Mesodermal cell (in vitro differentiated cells): ENCODE results near the gene KLK5.

Source experiments
- H3K27ac ChIP-seq: 2 replicates; pipeline ENCODE4 v1.7.0; 2013; ENCODE audit warnings: mild to moderate bottlenecking, low read depth, low read length, moderate library complexity; ENCODE audit not compliant: severe bottlenecking
- H3K36me3 ChIP-seq: 2 replicates; pipeline ENCODE4 v1.7.1; 2013; ENCODE audit warnings: mild to moderate bottlenecking, low read length, moderate library complexity; ENCODE audit not compliant: control insufficient read depth, insufficient read depth
- H3K4me1 ChIP-seq: one replicate; pipeline ENCODE4 v1.7.1; 2013; ENCODE audit warnings: mild to moderate bottlenecking, low read length; ENCODE audit not compliant: insufficient read depth, control insufficient read depth, poor library complexity, severe bottlenecking
- H3K4me3 ChIP-seq: 2 replicates; pipeline ENCODE4 v1.7.0; 2013; ENCODE audit warnings: low read length, control low read depth, mild to moderate bottlenecking; ENCODE audit not compliant: insufficient read depth, poor library complexity, severe bottlenecking; ENCODE audit errors: extremely low read depth
- H3K9me3 ChIP-seq: 2 replicates; pipeline ENCODE4 v1.7.1; 2013; ENCODE audit warnings: mild to moderate bottlenecking, low read length, moderate library complexity; ENCODE audit not compliant: control insufficient read depth
- WGBS, 2 experiments: methylation state at CpG; one replicate each; pipeline ENCODE4 v1.1.5; 2013; ENCODE audit warnings: missing lambda C conversion rate in 2 of 2; ENCODE audit not compliant: insufficient coverage in 2 of 2; 5-methylcytosine and 5-hydroxymethylcytosine counted together

Gene KLK5

GRCh38 chr19:50969413-50969760, 16.5 kb upstream of the KLK5 start, which contains the start of gene KLK6:
Gene KLK6, minus strand, starts transcription at chr19:50969591. Its CDS starts 1,487 bp downstream, at chr19:50968104.
- Histone ChIP-seq H3K4me3 (no peak within 1 kb of the TSS), H3K4me1 (peaks cover 6% of the 10 kb centered on the region), H3K9me3 (no peaks in the 10 kb centered on the region), H3K27ac (no peak within 1 kb of the TSS), H3K36me3 (no peaks in the 10 kb centered on the region)
- 82 to 89% methylated on average over 17 to 19 of the region's 19 CpGs for WGBS, 2 experiments

DNA sequence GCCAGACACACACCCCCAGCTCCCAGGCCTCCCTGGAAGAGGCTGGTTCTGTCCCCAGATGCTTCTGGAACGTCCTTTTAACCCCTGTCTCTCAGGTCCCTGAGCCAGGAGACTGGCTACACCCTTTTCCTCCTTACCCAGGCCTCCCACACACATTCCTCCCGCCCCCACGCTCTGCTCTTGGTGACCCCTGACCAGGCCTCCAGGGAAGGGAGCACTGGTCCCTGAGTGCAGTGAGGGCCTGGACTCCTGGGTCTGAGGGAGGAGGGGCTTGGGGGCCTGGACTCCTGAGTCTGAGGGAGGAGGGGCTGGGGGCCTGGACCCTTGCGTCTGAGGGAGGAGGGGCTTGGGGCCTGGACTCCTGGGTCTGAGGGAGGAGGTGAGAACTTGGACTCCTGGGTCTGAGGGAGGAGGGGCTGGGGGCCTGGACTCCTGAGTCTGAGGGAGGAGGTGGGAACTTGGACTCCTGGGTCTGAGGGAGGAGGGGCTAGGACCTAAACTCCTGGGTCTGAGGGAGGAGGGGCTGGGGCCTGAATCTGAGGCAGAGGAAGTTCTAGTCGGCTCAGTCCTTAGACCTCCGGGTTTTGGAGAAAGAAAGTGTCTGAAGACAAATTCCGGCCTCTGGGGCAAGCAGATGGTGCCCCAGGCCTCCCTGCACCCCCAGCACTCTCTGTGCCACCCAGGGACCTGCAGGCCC, 16.0 kb upstream of the KLK5 start:
- H3K9me3 ChIP-seq: no peaks in the 10 kb centered on the region
- WGBS, 2 experiments: 66 to 85% methylated on average over 4 to 5 of the region's 7 CpGs
- H3K4me1 ChIP-seq: peaks cover 6% of the 10 kb centered on the region
- H3K27ac ChIP-seq: no peak overlapping the region
- no peaks in the 10 kb centered on the region for H3K36me3 ChIP-seq
- no peak overlapping the region for H3K4me3 ChIP-seq

- WGBS, 2 experiments: 66 to 69% methylated on average over 13 to 15 of the region's 20 CpGs
- Histone ChIP-seq H3K9me3 (no peaks in the 10 kb centered on the region), H3K4me3 (no peak overlapping the region), H3K36me3 (no peaks in the 10 kb centered on the region), H3K27ac (no peak overlapping the region), H3K4me1 (peaks cover 6% of the 10 kb centered on the region)
Observed at GRCh38 chr19:50967929-50968715, 15.3 kb upstream of the KLK5 start.

- no peaks in the 10 kb centered on the region for H3K9me3 ChIP-seq
- WGBS, 2 experiments: 100% methylated on average over 2 of the region's 3 CpGs; no CpG with 5 or more reads in 1 of the 2 experiments
- H3K4me1 ChIP-seq: peaks cover 6% of the 10 kb centered on the region
- H3K36me3 ChIP-seq: no peaks in the 10 kb centered on the region
- no peak overlapping the region for H3K27ac ChIP-seq
- no peak overlapping the region for H3K4me3 ChIP-seq
Observed at GRCh38 chr19:50964266-50964665, 11.4 kb upstream of the KLK5 start.

DNA sequence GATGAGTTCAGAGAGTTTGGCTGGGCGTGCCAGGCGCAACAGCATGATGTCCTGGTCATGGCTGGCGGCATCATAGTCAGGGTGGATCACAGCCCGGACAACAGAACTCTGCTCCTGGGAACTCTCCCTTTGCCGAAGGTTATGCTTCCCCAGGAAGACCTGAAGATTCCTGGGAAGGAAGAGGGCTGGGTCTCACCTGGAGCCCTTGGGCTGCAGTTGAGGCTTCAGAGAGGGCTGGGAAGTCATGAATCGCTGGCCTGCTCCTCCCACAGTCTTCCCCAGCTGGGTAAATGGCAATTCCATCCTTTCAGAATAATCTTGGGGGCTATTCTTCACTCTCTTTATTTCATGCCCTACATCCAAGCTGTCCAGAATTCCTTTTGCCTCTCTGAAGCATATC, 10.5 kb upstream of the KLK5 start:
- H3K4me3 ChIP-seq: no peak overlapping the region
- no peaks in the 10 kb centered on the region for H3K36me3 ChIP-seq
- no peaks in the 10 kb centered on the region for H3K4me1 ChIP-seq
- no peak overlapping the region for H3K27ac ChIP-seq
- H3K9me3 ChIP-seq: no peaks in the 10 kb centered on the region
- WGBS, 2 experiments: 84 to 90% methylated on average over 6 of the region's 6 CpGs

DNA sequence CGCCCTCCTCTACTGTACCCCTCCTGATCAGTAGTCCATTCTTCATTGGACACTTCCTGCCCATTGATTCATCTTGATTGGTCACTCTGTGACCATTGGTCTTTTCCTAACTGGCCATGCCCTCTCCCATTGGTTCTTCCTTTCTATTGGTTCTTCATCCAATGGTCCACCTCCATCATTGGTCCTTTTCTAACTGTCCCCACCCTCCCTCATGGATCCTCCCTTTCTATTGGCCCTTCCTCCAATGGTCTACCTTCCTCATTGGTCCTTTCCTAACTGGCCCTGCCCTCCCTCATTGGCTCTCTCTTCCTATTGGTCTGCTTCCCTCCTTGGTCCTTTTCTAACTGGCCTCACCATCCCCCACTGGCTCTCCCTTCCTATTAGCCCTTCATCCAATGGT, 9.4 kb upstream of the KLK5 start:
- no peak overlapping the region for H3K4me3 ChIP-seq

GRCh38 chr19:50959731-50960500, 7.1 kb upstream of the KLK5 start:
- Histone ChIP-seq H3K4me1 (no peaks in the 10 kb centered on the region), H3K9me3 (no peaks in the 10 kb centered on the region), H3K27ac (no peak overlapping the region), H3K36me3 (no peaks in the 10 kb centered on the region), H3K4me3 (no peak overlapping the region)
- WGBS, 2 experiments: 42 to 64% methylated on average over 4 to 6 of the region's 9 CpGs

More for the DNA sequence above, 9.4 kb upstream of the KLK5 start:
- no peaks in the 10 kb centered on the region for H3K9me3 ChIP-seq
- H3K27ac ChIP-seq: no peak overlapping the region
- no peaks in the 10 kb centered on the region for H3K36me3 ChIP-seq
- no peaks in the 10 kb centered on the region for H3K4me1 ChIP-seq
- 82 to 83% methylated on average over 1 of the region's 1 CpG for WGBS, 2 experiments

DNA sequence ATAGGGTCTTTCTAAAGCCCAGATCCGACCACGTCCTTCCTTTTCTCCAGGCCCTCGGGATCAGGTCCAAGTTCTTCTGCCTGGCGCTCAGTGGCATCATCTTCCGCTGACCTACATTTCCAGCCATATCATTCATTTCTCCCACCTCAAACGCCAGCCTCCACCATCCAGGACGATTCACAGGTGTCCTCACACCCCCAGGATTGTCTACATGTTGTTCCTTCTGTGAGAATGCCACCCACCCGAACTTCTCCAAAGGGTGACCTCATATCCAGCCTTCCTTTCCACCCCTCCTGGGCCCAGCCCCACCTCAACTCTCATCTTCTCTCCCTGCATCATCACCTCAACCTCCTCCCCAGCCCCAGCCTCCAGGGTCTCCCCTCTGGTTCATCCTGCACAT, 4.7 kb upstream of the KLK5 start:
- Histone ChIP-seq H3K27ac (no peak overlapping the region), H3K9me3 (no peaks in the 10 kb centered on the region), H3K4me3 (no peak overlapping the region), H3K36me3 (no peaks in the 10 kb centered on the region), H3K4me1 (no peaks in the 10 kb centered on the region)
- WGBS, 2 experiments: 83 to 84% methylated on average over 8 of the region's 8 CpGs

- Histone ChIP-seq H3K36me3 (no peaks in the 10 kb centered on the region), H3K4me1 (no peaks in the 10 kb centered on the region), H3K9me3 (no peaks in the 10 kb centered on the region), H3K27ac (no peak overlapping the region), H3K4me3 (no peak overlapping the region)
- WGBS, 2 experiments: 91 to 92% methylated on average over 13 to 19 of the region's 19 CpGs
Observed at GRCh38 chr19:50949861-50950260, 3.0 kb downstream of the KLK5 start.

- Histone ChIP-seq H3K27ac (no peak overlapping the region), H3K4me3 (no peak overlapping the region), H3K36me3 (no peaks in the 10 kb centered on the region), H3K4me1 (no peaks in the 10 kb centered on the region), H3K9me3 (no peaks in the 10 kb centered on the region)
- 54 to 58% methylated on average over 4 of the region's 4 CpGs for WGBS, 2 experiments
Observed at GRCh38 chr19:50947123-50947522, 5.7 kb downstream of the KLK5 start.
